Measurements from ENCODE around the gene CAMK1D.

DNA sequence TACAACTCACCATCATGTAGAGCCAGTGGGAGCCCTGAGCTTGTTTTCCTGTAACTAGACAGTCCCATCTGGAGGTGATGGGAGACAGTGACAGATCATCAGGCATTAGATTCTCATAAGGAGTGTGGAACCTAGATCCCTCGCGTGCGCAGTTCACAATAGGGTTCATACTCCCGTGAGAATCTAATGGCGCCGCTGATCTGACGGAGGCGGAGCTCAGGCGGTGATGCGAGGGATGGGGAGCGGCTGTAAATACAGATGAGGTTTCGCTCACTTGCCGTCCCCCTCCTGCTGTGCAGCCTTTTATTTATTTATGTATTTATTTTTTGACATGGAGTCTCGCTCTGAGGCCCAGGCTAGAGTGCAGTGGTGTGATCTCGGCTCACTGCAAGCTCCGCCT, 139.3 kb downstream of the CAMK1D start:
- TF ChIP-seq, protein P1, sequence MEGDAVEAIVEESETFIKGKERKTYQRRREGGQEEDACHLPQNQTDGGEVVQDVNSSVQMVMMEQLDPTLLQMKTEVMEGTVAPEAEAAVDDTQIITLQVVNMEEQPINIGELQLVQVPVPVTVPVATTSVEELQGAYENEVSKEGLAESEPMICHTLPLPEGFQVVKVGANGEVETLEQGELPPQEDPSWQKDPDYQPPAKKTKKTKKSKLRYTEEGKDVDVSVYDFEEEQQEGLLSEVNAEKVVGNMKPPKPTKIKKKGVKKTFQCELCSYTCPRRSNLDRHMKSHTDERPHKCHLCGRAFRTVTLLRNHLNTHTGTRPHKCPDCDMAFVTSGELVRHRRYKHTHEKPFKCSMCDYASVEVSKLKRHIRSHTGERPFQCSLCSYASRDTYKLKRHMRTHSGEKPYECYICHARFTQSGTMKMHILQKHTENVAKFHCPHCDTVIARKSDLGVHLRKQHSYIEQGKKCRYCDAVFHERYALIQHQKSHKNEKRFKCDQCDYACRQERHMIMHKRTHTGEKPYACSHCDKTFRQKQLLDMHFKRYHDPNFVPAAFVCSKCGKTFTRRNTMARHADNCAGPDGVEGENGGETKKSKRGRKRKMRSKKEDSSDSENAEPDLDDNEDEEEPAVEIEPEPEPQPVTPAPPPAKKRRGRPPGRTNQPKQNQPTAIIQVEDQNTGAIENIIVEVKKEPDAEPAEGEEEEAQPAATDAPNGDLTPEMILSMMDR (IDR thresholded peaks at IDR 0.05; ENCODE audit: borderline replicate concordance, extremely low read depth, low read length, poor library complexity, severe bottlenecking), result no peak
- no peak for TF ChIP-seq EZH2 (IDR thresholded peaks at IDR 0.05; ENCODE audit: borderline replicate concordance, low read depth, low read length, severe bottlenecking)

Measured in DND-41 (cell line).